HTR-8/SVneo (cell line): Measurements from ENCODE around the gene VASN.

Experiments used
- DNase-seq: peaks from one replicate; pipeline ENCODE4 v3.0.0; 2011; ENCODE audit warnings: low spot score, mixed read lengths; ENCODE audit not compliant: insufficient read length
- FAIRE-seq: peaks from 2 replicates; lab custom pipeline; 2011; peaks lifted over from hg19 to GRCh38; lab: Jason Lieb, UNC

The VASN gene

DNA sequence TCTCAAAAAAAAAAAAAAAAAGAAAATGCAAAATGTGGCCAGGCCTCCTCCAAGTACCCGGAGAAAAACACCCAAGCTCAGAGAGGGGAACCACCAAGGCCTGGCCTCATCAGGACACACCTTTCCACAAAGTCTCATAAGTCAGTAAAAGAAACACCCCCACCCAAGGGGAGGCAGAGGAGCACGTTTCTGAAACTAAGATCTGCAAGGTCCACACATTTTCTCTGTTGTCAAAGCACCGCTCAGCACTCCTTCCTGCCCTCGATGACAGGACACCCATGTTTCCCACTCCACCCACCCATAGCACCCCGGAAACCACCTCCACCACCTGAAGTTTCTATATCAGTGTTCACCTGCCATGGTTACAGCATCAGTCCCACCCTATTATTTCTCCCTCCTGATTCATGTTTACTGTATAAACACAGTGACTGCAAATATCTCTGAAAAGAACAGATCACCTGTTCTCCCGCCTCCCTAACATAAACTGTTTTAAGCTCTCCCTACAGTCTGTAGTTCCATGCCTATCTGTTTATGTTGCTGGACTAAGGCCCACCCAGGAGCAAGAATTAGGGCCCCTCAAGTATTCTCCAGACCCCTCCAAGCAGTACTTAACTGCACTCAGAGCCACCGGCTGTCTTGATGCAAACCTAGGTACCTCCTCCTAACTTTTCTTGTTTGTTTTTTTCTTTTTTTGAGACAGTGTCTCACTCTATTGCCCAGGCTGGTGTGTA is 42.7 kb downstream of the VASN start:
- DNase-seq (no peak), FAIRE-seq (no peak)

DNA sequence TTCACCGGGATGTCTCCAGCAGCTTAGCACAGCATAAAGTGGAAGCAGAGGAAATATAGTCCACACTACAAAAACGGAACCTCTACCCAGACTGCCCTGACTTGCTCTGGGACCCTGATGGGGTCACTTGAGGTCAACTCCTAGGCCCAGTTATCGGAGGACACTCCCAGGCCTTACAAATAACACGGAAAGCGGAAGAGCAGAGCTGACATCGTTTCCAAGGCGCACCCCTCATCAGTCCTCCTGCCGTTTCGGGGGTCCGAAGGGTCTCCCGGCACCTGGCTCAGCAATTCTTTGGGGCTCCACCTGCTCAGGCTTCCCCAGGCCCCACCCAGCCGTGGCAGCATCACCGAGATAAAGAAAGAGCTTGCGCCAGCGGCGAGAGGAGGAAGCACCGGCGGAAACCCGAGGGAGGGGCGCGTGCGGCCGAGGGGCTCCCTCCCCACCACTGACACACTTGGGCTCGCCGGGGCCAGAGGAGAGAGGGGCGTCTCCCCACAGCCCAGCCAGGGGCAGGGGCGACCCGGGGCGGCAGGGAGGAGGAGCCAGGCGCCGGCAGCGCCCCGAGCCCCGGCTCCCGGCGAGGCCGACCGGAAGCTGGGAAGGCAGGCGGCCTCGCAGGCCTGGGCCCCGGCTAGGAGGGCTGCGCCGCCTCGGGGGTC is 44.0 kb downstream of the VASN start:
- no peak for FAIRE-seq
- DNase-seq = no peak

DNA sequence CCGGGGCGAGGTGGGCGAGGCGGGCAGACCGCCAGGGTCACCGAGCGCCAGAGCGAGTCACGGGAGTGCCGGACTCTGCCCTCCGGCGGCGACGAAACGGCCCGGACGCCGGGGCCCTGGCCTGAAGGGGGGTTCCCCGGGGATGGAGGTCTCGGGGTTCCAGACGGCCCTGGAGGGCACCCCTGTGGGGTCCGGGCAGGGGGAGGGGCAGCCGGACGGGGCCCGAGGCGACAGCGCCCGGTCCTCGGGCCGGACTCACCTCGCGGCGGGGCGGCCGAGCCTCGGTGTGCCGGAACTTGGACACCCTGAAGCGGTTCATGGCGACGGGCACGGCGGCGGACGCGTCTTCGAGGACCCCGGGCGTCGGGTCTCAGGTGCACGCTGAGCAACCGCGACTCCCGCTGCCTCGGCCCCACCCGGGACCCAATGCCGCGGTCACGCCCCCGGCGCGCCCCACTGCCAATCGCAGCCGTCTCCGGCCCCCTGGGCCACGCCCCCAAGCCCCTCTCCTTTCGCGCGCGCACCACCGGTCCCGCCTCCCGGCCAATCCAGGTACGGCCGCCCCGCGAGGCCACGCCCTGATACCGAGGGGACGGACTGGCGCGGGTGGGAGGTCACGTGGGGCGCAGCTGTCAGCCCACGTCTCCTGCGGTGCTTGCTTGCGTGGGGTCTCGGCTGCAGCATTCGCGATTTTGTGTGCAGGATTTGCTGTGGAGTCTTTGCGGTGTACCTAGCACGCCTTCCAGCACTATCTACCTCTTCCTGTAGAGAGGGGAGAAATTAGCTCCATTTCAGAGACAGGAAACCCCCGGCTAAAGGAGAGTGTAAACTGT is 44.8 kb downstream of the VASN start, which contains the start of gene CORO7:
Gene CORO7 (minus strand): TSS at position 397 of the 833 bp plus-strand sequence. CDS start 78 bp downstream, at position 319.
- DNase-seq (peak; percentile 93), FAIRE-seq (peak; percentile 86)

DNA sequence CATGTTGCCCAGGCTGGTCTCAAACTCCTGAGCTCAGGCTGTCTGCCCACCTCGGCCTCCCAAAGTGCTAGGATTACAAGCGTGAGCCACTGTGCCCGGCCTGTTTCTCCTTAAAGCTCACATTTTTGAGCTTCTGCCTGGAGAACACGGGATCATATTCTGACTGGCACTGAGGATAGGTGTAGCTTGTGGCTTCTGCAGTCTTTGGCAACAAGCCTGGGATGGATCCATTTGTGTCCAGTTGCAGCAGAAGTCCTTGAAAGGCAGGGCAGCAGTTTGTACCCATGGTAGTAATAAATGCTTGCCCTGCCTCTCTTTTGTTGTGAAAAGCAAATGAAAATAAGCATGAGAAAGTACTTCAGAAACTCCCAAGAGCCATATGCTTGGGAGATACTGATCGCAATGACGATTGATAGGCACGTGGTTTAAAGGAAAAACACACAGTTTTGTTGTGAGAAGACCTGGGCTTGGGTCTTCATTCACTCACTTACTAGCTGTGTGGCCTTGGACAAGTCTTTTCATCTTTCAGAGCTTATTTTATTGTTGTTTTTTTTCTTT is 47.8 kb downstream of the VASN start:
- DNase-seq (no peak), FAIRE-seq (no peak)

DNA sequence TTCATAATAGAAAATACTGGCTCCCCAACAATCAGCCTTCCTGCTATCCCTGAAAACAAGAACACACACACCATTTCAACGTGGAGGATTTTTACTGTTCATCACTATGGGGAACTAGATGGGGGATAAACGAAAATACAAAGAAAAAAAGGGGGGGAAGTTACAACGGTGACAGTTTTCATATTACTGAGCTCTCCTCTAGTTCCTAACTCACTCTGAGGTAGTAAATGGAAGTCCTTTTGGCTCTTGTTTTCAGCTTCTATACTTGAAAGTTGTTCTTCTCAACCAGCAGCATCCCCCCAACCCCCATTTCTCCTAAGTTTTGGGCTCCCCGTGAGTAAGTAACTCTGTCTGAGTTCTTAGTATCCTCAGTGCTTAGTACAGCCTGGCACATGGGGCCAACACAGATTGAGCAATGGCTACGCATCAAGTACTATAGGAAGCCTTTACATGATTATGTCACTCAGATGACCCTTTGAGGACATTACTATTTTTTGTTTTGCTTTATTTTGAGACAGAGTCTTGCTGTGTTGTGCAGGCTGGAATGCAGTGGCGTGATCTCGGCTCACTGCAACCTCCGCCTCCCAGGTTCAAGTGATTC is 49.0 kb downstream of the VASN start:
- no peak for FAIRE-seq
- no peak for DNase-seq

DNA sequence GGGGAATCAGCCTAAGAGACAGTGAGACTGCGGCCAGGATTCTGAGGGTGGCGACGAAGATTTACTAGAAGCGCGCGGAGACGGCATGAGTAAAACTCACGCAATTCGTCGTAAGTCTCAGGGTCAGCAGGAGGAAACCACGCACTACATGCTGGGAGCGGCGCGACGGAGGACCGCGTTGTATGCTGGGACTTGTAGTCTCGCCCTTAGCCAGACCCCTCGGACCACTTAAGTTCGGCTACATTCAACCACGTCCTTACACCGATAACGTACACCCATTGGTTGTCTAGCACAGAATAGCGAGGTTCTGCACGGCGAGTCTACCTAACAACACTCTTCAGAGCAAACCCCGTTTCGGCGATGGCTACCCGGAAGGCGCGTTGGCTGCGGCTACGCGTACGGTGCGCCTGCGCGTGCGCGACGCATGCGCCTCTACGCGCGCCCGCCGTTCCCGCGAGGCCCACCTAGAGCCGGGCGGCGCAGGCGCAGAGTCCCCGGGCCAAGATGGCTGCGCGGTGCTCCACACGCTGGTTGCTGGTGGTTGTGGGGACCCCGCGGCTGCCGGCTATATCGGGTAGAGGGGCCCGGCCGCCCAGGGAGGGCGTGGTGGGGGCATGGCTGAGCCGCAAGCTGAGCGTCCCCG is 53.9 kb downstream of the VASN start, which contains the start of gene DNAJA3:
Gene DNAJA3 (plus strand): TSS at position 491 of the 643 bp plus-strand sequence. CDS start 14 bp downstream, at position 505.
- FAIRE-seq = peak; percentile 84

DNA sequence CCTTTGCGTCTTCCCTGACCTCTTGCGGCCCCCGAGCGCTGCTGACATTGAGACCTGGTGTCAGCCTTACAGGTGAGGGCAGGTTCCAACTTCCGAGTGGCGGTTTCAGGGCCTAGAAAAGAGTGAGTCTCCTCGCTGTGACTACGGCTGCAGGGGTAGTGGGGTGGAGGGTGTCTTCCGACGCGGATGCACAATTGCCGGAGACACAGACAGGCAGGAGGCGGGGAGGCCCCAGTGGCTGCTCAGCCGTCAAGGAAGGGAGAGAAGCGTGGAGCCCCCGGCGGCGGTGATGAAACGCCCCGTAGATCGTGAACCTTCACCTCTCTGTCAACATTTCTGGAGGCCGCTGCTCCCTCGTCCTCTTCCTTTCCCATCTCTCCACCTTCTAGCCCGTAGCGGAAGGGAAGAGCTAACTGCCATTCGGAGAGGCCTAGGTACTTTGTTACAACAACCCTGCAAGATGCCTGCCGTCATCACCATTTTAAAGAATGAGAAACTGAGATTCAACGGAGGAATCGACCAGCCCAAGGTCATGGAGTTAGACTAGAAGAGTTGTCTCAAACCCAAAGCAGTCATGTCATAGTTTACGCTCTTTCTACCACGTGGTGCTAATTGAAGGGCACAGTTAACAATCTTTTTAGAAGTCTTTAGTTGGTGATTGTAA is 54.5 kb downstream of the VASN start:
- FAIRE-seq = no peak
- DNase-seq = no peak

More for the DNA sequence above, 53.9 kb downstream of the VASN start, which contains the start of gene DNAJA3:
- DNase-seq = peak; percentile 98

DNA sequence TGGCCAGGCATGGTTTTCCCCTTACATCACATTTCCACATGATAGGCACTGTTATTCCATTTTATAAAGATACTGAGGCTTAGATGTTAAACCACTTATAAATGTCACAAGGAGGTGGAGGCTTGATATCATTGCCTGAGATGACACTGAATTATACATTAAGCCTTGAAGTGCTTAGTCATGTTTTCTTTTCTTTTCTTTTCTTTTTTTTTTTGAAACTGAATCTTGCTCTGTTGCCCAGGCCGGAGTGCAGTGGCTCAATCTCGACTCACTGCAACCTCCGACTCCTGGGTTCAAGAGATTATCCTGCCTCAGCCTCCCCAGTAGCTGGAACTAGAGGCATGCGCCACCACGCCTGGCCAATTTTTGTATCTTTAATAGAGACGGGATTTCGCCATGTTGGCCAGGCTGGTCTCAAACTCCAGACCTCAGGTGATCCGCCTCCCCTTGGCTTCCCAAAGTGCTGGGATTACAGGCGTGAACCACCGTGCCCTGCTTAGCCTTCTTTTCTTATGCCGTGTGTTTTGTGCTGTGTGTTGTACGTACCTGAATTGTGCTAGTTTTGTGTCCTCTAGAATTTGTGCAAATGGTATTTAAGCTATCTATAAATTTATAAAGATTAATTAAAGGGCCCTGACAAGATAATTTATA is 55.2 kb downstream of the VASN start:
- FAIRE-seq (no peak), DNase-seq (no peak)

DNA sequence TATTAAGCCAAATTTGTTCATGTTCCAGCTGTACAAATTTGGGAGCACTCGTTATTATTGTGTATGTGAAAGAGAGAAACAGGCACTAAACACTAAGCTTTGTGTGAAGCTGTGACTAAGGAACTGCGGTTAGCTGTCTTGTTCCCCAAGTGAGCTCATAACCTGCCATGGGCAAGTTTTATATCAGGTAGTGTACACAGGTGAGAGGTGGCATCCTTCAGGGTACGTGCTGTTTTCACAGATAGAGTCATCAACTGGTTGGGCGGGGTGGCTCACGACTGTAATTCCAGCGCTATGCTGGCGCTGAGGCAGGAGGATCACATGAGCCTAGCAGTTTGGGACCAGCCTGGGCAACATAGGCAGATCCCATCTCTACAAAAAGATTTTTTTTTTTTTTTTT is 56.9 kb downstream of the VASN start:
- FAIRE-seq = no peak

DNA sequence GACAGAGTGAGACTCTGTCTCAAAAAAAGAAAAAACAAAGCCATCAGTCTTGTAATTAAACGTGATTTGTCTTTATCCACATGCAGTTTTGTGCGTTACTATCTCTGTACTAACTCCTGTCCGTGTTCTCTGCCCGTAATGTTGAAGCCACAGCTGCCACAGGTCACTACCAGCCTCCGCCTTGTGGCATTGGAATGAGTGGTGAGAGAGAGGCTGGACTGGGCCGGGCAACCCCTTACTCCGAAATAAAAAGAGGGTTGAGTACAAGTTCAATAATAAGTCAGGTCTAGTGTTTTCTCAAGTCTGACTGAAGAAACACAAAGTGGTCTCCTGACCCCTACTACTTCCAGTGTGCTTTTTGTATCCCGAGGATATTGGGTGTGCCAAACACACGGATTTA is 59.4 kb downstream of the VASN start:
- DNase-seq = no peak
- FAIRE-seq = no peak

More for the DNA sequence above, 56.9 kb downstream of the VASN start:
- no peak for DNase-seq
